K562 (cell line): Measurements from ENCODE around the gene CHRNA9. TPM values are rescaled to one million over a fixed set of nuclear protein-coding genes. Genes with fewer than 3 reads are reported as not detected.

ENCODE experiments used
- BDP1 ChIP-seq: IDR thresholded peaks from 3 replicates; pipeline ENCODE4 v1.6.1; 2011; ENCODE audit not compliant: insufficient read length, insufficient read depth
- SP1 ChIP-seq: sonication (generic); formaldehyde crosslinking; IDR thresholded peaks from 2 replicates; pipeline ENCODE4 v1.8.1; 2022; ENCODE audit warnings: mild to moderate bottlenecking, missing genetic modification reagents
- TRIM28 ChIP-seq: fragments of 450-650 bp; IDR thresholded peaks from 2 replicates; pipeline ENCODE4 v1.6.1; 2017
- TSC22D4 ChIP-seq: fragments of 450-650 bp; IDR thresholded peaks from 2 replicates; pipeline ENCODE4 v1.6.1; 2016; ENCODE audit warnings: missing genetic modification characterization, missing biosample characterization, control low read depth
- polyA plus RNA-seq, 8 experiments: library from polyadenylated mRNA; depleted of rRNA in 4 of 8; stranded (reverse) in 5 of 8; unstranded in 3 of 8; fragments of >200 nt; fragmentation: Nextera tagmentation in 2 of 8; fragmentation: Illumina TruSeq in 1 of 8; extraction: Ambion mirVana in 2 of 8; extraction: Trizol in 1 of 8; gene quantifications; 2 replicates each; pipeline versions ENCODE4 v1.2.1 to v1.2.3, GENCODE V29; 2011 to 2014; ENCODE audit warnings: inconsistent platforms in 1 of 8, missing spikeins in 1 of 8
- total RNA-seq, 7 experiments: library from RNA; depleted of rRNA in 6 of 7; stranded (reverse); fragments of >200 nt in 6 of 7; fragmentation: Illumina TruSeq in 2 of 7; extraction: Trizol in 2 of 7; gene quantifications; 2 replicates each; pipeline versions ENCODE4 v1.2.1 to v1.2.3, GENCODE V29; 2011 to 2021; ENCODE audit warnings: low replicate concordance in 1 of 7
- TF ChIP-seq, protein P1 (sequence below): fragments of 200-800 bp; sonication (Bioruptor generic); IDR thresholded peaks from 2 replicates; pipeline ENCODE4 v1.6.1; 2016; ENCODE audit warnings: missing genetic modification characterization, missing compliant biosample characterization
- TF ChIP-seq, protein P2 (sequence below), 3 experiments: fragments of 200-800 bp in 1 of 3; fragments of 250-450 bp in 1 of 3; fragments of 450-650 bp in 1 of 3; sonication (Bioruptor Pico) in 1 of 3; sonication (Bioruptor generic) in 1 of 3; formaldehyde crosslinking in 1 of 3; IDR thresholded peaks; 2 replicates each; pipeline versions ENCODE4 v1.6.1 to v1.8.0; 2016 to 2022; ENCODE audit warnings: mild to moderate bottlenecking in 2 of 3, missing genetic modification characterization in 2 of 3, missing compliant biosample characterization in 1 of 3, moderate library complexity in 1 of 3
- TF ChIP-seq, protein P3 (sequence below): fragments of 250-450 bp; sonication (Bioruptor Pico); IDR thresholded peaks from 2 replicates; pipeline ENCODE4 v1.4.0; 2020
- TF ChIP-seq, protein P4 (sequence below): fragments of 250-450 bp; sonication (Bioruptor Pico); IDR thresholded peaks from 2 replicates; pipeline ENCODE4 v1.8.0; 2022; ENCODE audit warnings: moderate library complexity, mild to moderate bottlenecking, inconsistent platforms
- TF ChIP-seq, protein P5 (sequence below): sonication (generic); IDR thresholded peaks from 2 replicates; pipeline ENCODE4 v1.6.1; 2016

Gene CHRNA9
- total and polyA plus RNA-seq, 9 of the 15 experiments (the other 6 are each of a cell fraction or from before 2014, with no cell fraction given), result not detected

DNA sequence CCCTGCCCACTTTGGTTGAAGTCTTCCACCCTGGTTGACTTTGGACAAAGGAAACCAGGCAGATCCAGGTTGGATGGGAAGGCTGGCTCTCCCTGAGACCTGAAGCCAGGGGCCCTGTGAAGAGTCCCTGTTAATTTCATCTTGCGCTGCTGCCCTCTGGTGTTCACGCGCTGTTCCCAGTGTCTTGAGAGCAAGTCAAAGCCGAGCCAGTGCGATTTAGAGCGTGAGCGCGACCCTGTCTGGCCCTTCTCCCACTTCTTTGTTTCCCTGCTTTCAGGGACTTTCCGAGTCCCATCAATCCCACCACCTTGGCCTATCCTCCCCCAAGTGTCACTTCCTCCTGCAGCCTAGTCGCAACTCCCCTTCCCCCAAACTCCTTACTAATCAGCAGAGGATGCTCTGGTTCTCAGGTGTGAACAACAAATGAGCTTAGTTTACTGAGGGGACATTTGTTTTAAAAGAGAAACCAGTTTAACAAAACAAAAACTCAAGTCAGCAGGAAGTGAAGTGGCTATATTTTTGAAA lies 25.8 kb upstream of the CHRNA9 start (continued):
- TF ChIP-seq, protein P1, sequence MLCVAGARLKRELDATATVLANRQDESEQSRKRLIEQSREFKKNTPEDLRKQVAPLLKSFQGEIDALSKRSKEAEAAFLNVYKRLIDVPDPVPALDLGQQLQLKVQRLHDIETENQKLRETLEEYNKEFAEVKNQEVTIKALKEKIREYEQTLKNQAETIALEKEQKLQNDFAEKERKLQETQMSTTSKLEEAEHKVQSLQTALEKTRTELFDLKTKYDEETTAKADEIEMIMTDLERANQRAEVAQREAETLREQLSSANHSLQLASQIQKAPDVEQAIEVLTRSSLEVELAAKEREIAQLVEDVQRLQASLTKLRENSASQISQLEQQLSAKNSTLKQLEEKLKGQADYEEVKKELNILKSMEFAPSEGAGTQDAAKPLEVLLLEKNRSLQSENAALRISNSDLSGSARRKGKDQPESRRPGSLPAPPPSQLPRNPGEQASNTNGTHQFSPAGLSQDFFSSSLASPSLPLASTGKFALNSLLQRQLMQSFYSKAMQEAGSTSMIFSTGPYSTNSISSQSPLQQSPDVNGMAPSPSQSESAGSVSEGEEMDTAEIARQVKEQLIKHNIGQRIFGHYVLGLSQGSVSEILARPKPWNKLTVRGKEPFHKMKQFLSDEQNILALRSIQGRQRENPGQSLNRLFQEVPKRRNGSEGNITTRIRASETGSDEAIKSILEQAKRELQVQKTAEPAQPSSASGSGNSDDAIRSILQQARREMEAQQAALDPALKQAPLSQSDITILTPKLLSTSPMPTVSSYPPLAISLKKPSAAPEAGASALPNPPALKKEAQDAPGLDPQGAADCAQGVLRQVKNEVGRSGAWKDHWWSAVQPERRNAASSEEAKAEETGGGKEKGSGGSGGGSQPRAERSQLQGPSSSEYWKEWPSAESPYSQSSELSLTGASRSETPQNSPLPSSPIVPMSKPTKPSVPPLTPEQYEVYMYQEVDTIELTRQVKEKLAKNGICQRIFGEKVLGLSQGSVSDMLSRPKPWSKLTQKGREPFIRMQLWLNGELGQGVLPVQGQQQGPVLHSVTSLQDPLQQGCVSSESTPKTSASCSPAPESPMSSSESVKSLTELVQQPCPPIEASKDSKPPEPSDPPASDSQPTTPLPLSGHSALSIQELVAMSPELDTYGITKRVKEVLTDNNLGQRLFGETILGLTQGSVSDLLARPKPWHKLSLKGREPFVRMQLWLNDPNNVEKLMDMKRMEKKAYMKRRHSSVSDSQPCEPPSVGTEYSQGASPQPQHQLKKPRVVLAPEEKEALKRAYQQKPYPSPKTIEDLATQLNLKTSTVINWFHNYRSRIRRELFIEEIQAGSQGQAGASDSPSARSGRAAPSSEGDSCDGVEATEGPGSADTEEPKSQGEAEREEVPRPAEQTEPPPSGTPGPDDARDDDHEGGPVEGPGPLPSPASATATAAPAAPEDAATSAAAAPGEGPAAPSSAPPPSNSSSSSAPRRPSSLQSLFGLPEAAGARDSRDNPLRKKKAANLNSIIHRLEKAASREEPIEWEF (CRISPR knock-in tag), result no peak
- TF ChIP-seq, protein P2, sequence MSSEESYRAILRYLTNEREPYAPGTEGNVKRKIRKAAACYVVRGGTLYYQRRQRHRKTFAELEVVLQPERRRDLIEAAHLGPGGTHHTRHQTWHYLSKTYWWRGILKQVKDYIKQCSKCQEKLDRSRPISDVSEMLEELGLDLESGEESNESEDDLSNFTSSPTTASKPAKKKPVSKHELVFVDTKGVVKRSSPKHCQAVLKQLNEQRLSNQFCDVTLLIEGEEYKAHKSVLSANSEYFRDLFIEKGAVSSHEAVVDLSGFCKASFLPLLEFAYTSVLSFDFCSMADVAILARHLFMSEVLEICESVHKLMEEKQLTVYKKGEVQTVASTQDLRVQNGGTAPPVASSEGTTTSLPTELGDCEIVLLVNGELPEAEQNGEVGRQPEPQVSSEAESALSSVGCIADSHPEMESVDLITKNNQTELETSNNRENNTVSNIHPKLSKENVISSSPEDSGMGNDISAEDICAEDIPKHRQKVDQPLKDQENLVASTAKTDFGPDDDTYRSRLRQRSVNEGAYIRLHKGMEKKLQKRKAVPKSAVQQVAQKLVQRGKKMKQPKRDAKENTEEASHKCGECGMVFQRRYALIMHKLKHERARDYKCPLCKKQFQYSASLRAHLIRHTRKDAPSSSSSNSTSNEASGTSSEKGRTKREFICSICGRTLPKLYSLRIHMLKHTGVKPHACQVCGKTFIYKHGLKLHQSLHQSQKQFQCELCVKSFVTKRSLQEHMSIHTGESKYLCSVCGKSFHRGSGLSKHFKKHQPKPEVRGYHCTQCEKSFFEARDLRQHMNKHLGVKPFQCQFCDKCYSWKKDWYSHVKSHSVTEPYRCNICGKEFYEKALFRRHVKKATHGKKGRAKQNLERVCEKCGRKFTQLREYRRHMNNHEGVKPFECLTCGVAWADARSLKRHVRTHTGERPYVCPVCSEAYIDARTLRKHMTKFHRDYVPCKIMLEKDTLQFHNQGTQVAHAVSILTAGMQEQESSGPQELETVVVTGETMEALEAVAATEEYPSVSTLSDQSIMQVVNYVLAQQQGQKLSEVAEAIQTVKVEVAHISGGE (CRISPR knock-in tag; IDR thresholded peaks at IDR 0.05), result no peak
- TF ChIP-seq TSC22D4 (tag) (no peak), BDP1 (no peak), TRIM28 (no peak), SP1 (peak; percentile 44; the same call in 1 of the 2 replicates)
- TF ChIP-seq, protein P3, sequence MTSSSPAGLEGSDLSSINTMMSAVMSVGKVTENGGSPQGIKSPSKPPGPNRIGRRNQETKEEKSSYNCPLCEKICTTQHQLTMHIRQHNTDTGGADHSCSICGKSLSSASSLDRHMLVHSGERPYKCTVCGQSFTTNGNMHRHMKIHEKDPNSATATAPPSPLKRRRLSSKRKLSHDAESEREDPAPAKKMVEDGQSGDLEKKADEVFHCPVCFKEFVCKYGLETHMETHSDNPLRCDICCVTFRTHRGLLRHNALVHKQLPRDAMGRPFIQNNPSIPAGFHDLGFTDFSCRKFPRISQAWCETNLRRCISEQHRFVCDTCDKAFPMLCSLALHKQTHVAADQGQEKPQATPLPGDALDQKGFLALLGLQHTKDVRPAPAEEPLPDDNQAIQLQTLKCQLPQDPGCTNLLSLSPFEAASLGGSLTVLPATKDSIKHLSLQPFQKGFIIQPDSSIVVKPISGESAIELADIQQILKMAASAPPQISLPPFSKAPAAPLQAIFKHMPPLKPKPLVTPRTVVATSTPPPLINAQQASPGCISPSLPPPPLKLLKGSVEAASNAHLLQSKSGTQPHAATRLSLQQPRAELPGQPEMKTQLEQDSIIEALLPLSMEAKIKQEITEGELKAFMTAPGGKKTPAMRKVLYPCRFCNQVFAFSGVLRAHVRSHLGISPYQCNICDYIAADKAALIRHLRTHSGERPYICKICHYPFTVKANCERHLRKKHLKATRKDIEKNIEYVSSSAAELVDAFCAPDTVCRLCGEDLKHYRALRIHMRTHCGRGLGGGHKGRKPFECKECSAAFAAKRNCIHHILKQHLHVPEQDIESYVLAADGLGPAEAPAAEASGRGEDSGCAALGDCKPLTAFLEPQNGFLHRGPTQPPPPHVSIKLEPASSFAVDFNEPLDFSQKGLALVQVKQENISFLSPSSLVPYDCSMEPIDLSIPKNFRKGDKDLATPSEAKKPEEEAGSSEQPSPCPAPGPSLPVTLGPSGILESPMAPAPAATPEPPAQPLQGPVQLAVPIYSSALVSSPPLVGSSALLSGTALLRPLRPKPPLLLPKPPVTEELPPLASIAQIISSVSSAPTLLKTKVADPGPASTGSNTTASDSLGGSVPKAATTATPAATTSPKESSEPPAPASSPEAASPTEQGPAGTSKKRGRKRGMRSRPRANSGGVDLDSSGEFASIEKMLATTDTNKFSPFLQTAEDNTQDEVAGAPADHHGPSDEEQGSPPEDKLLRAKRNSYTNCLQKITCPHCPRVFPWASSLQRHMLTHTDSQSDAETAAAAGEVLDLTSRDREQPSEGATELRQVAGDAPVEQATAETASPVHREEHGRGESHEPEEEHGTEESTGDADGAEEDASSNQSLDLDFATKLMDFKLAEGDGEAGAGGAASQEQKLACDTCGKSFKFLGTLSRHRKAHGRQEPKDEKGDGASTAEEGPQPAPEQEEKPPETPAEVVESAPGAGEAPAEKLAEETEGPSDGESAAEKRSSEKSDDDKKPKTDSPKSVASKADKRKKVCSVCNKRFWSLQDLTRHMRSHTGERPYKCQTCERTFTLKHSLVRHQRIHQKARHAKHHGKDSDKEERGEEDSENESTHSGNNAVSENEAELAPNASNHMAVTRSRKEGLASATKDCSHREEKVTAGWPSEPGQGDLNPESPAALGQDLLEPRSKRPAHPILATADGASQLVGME (CRISPR knock-in tag), result 0 out of 2 replicates have a peak, but pooled peaks have one; percentile 41
- TF ChIP-seq, protein P4, sequence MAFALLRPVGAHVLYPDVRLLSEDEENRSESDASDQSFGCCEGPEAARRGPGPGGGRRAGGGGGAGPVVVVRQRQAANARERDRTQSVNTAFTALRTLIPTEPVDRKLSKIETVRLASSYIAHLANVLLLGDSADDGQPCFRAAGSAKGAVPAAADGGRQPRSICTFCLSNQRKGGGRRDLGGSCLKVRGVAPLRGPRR, result peak; percentile 72; the same call in 1 of the 2 replicates
- TF ChIP-seq, protein P5, sequence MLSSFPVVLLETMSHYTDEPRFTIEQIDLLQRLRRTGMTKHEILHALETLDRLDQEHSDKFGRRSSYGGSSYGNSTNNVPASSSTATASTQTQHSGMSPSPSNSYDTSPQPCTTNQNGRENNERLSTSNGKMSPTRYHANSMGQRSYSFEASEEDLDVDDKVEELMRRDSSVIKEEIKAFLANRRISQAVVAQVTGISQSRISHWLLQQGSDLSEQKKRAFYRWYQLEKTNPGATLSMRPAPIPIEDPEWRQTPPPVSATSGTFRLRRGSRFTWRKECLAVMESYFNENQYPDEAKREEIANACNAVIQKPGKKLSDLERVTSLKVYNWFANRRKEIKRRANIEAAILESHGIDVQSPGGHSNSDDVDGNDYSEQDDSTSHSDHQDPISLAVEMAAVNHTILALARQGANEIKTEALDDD, result peak; percentile 32; the same call in 1 of the 2 replicates
